ENCODE measurements around the gene KRT79.
"Not testable (repeated sequence)": the region's sequence is repeated elsewhere in the genome, so short reads cannot be mapped to it uniquely, and the experiment has no call there.

The KRT79 gene

DNA sequence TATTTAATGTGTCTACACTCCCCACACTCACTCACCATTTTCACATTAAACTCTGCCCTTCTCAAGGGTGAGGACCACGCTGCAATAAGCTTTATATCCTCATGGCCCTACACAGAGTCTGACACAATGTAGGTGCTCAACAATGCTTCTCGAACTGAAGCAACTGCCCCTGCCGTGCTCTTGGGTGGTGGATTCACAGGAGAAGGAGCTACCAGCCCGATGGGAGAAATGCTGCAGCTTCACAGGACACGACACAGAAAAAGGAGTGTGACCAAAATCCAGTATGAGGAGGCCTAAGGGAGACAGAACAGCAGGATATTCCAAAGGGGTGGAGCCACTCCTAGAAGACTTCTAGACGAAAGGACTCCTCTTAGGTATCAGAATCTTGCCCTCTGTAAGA lies 31.7 kb downstream of the KRT79 start:
- DNase-seq, result no peak

- DNase-seq, result no peak
Measured at GRCh38 chr12:52801773-52802172, 32.3 kb downstream of the KRT79 start.

DNA sequence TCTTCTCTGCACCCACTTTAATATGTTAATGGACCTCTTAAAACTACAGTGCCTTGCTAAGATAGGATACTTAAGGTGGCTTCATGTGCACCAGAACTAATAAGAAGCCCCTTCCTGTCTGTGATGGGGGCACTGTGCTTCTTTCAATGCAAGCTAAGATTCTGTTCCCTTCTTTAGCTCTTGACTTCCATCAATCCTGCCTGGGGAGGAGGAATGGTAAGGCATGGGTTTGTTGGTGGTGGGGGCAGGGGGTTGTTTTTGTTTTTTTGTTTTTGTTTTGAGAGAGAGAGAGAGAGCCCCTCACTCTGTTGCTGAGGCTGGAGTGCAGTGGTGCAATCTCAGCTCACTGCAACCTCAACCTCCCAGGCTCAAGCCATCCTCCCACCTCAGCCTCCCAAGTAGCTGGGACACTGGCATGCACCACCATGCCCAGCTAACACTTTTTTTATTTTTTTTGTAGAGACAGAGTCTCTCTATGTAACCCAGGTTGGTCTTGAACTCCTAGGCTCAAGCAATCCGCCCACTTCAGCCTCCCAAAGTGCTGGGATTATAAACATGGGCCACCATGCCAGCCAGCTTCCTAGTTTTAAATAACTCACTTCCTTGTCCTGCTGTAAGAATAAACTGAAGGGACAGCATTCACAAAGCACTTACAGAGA lies 33.7 kb downstream of the KRT79 start:
- DNase-seq, result no peak

DNA sequence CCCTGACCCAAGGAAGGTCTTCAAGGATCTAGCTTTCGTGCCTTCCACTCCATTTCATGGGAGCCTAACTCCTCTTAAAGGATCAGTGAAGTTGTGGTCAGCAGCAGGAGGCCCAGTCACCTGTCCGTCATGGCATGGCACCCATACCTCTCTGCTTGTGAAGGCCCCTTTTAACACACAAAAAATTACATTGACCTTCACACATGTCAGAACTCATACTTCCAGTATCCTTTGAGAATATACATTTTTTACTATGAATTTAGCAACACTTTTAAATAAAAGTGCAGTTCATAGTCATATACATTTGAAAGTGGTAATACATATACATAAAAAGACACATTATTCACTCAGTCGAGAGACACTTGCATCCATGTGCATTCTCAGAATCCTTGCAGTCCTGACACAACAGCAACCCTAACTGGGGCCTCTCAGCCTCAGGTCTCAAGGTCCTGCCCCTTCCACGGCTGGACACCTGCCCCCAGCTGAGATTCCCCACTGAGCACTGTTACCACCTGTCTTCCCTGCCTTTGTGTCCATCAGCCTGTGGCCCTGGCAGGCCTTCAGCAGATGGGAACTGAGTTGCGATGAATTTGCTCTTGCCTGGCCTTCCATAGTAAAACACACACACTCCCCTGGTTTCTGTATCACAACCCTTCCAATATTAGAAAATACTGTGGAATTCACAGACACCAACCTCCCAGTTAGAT lies 34.5 kb downstream of the KRT79 start:
- DNase-seq, result no peak

- DNase-seq, result no peak
Measured at GRCh38 chr12:52798671-52799504, 35.2 kb downstream of the KRT79 start.

DNA sequence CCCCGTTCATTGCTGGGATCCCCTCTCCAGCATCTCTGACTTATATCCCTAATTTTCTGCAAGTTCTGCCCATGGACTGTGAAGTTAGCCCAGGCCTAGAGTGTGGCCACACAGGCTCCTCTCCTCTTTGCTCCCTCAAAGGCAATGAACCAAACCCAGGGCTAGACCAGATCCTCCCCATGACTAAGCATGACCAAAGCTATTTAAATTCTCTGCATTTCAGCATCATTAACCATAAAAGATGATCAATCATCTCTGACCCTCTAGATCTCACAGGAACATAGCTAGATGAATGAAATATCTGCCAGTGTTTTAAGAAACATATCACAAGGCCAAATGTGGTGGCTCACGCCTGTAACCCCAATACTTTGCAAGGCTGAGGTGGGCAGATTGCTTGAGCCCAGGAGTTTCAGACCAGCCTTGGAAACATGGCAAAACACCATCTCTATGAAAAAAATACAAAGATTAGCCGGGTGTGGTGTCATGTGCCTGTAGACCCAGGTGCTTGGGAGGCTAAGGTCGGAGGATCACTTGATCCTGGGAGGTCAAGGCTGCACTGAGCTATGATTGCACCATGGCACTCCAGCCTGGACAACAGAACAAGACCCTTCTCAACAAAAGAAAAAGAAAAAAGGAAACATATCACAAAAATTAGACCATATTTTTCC lies 36.0 kb downstream of the KRT79 start:
- DNase-seq, result no peak

- no peak for DNase-seq
Measured at GRCh38 chr12:52797529-52797894, 36.6 kb downstream of the KRT79 start.

GRCh38 chr12:52796839-52797528 lies 37.1 kb downstream of the KRT79 start:
- DNase-seq, result no peak

GRCh38 chr12:52796429-52796794 lies 37.7 kb downstream of the KRT79 start:
- no peak for DNase-seq

GRCh38 chr12:52795694-52796428 lies 38.2 kb downstream of the KRT79 start, which contains the start of gene KRT3:
KRT3 (minus strand) TSS chr12:52796117; CDS start chr12:52796042, 75 bp downstream.
- DNase-seq, result no peak

- DNase-seq, result not testable (repeated sequence)
Measured at GRCh38 chr12:52795332-52795674, 38.8 kb downstream of the KRT79 start.

- DNase-seq, result no peak
Measured at GRCh38 chr12:52794479-52795331, 39.4 kb downstream of the KRT79 start.

- DNase-seq, result no peak
Measured at GRCh38 chr12:52792185-52793029, 41.7 kb downstream of the KRT79 start.

GRCh38 chr12:52791271-52792184 lies 42.6 kb downstream of the KRT79 start:
- no peak for DNase-seq

GRCh38 chr12:52790427-52791270 lies 43.5 kb downstream of the KRT79 start:
- DNase-seq, result no peak

- no peak for DNase-seq
Measured at GRCh38 chr12:52789637-52790426, 44.3 kb downstream of the KRT79 start.
